K562 (cell line): ENCODE measurements around the gene CAGE1.

Experiments
- CTCF ChIP-seq, 3 experiments: IDR thresholded peaks in 2 of 3; conservative IDR thresholded peaks in 1 of 3; 2 replicates each; pipeline ENCODE4 v1.5.1; 2011 to 2012; ENCODE audit warnings: low read length in 3 of 3, mild to moderate bottlenecking in 3 of 3, control low read depth in 2 of 3, improper control_type of control experiment in 1 of 3, inconsistent platforms in 1 of 3, low read depth in 1 of 3, mixed read lengths in 1 of 3, moderate library complexity in 1 of 3; ENCODE audit not compliant: insufficient read depth in 2 of 3
- GABPA ChIP-seq: fragments of 200-800 bp; sonication (Bioruptor generic); conservative IDR thresholded peaks from 2 replicates; pipeline ENCODE4 v1.6.1; 2016; ENCODE audit warnings: low read depth, missing genetic modification characterization, missing compliant biosample characterization
- HDAC2 ChIP-seq: fragments of 450-650 bp; IDR thresholded peaks from 2 replicates; pipeline ENCODE4 v1.6.1; 2016; ENCODE audit warnings: mild to moderate bottlenecking
- JUN ChIP-seq, 2 experiments: sonication (generic) in 1 of 2; formaldehyde crosslinking in 1 of 2; IDR thresholded peaks; 2 replicates each; pipeline versions ENCODE4 v1.6.1 to v1.8.0; 2012 to 2022; ENCODE audit warnings: borderline replicate concordance in 2 of 2, mild to moderate bottlenecking in 2 of 2, improper control_type of control experiment in 1 of 2, low read depth in 1 of 2, low read length in 1 of 2, missing genetic modification reagents in 1 of 2
- MTA2 ChIP-seq: fragments of 450-650 bp; IDR thresholded peaks from 2 replicates; pipeline ENCODE4 v1.6.1; 2016; ENCODE audit warnings: low read depth
- NFIC ChIP-seq: fragments of 450-650 bp; IDR thresholded peaks from 2 replicates; pipeline ENCODE4 v1.6.1; 2017; ENCODE audit warnings: mild to moderate bottlenecking, inconsistent platforms
- SETDB1 ChIP-seq: IDR thresholded peaks from one replicate; pipeline ENCODE4 v1.6.1; 2012; ENCODE audit warnings: low read length, control low read depth, inconsistent platforms
- THRAP3 ChIP-seq: fragments of 450-650 bp; IDR thresholded peaks from 2 replicates; pipeline ENCODE4 v1.6.1; 2016; ENCODE audit warnings: mild to moderate bottlenecking, inconsistent platforms, borderline replicate concordance
- ZFP36 ChIP-seq: fragments of 150-350 bp; IDR thresholded peaks from 2 replicates; pipeline ENCODE4 v1.6.1; 2018; ENCODE audit warnings: low read length, low read depth; ENCODE audit not compliant: partially characterized antibody

GRCh38 chr6:7406743-7407142 is 17.2 kb upstream of the CAGE1 start:
- TF ChIP-seq JUN (IDR thresholded peaks at IDR 0.05; ENCODE audit: borderline replicate concordance, low read depth, low read length) (no peak), JUN (CRISPR knock-in tag; IDR thresholded peaks at IDR 0.05; ENCODE audit: borderline replicate concordance) (no peak), ZFP36 (no peak), MTA2 (no peak), NFIC (no peak), THRAP3 (no peak), CTCF (IDR thresholded peaks at IDR 0.05 in 2 of 3, conservative IDR thresholded peaks at IDR 0.05 in 1 of 3; ENCODE audit: insufficient read depth in 2 of 3, low read depth in 1 of 3, low read length in 3 of 3) (no peak), GABPA (tag) (no peak), SETDB1 (no peak), HDAC2 (no peak)
